Measurements from ENCODE around the gene FAM228B. TPM values are rescaled to one million over a fixed set of nuclear protein-coding genes. Genes with fewer than 3 reads are reported as not detected.

FAM228B gene
- total and polyA plus RNA-seq, 9 of the 15 experiments (the other 6 are each of a cell fraction or from before 2014, with no cell fraction given): 1.1 to 3.7 (median 2.6) TPM

DNA sequence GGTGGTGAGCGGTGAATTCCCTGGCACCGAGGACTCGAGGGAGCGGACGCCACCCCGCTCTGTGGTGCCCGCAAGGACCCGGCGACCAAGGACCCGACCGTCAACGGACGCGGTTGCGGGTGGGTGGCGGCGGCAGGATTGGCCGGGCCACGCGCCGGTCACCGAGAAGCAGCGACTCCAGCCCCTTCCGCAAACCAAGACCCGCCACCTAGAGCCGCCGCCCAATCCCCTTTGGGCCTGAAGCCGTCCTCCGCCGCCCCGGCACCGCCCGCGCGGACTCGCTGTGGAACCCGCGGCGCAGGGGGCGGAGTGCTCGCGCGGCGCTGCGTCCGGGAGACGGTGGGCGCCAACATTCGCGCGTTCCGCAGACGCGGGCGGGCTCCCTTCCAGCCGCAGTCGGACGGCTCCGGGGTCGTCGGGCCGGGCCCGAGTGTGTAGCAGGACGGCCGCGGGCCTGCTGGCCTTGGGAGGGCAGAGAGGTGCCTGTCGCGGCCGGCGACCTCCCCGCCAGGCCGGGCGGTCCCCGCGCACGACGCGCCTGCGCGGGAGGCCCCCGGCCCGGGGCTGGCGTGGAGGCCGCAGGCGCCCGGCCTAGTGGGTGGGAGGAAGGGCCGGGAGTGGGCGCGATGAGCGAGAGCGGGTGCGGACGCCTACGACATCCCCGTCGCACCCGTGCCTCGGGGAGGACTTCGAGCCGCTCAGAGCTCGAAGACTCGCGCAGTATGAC lies at the start of gene FAM228B, which contains the start of gene PFN4 (continued):
- TF ChIP-seq NR2C2 (CRISPR knock-in tag; IDR thresholded peaks at IDR 0.05) (no peak; the same call in 1 of the 2 replicates), NR2C2 (tag; IDR thresholded peaks at IDR 0.05) (peak; percentile 33; the same call in 1 of the 2 replicates), DACH1 (IDR thresholded peaks at IDR 0.05; ENCODE audit: partially characterized antibody) (no peak), RAD21 (CRISPR knock-in tag; conservative IDR thresholded peaks at IDR 0.05 in 1 of 2, IDR thresholded peaks at IDR 0.05 in 1 of 2) (no peak; a peak in 1 of 4 replicates), SREBF1 (IDR thresholded peaks at IDR 0.05; ENCODE audit: borderline replicate concordance, low read depth, low read length) (no peak), PHB2 (IDR thresholded peaks at IDR 0.05; ENCODE audit: low read depth) (no peak), BCL6 (CRISPR knock-in tag; IDR thresholded peaks at IDR 0.05) (no peak), MAFG (tag; conservative IDR thresholded peaks at IDR 0.05) (no peak), GABPB1 (CRISPR knock-in tag; IDR thresholded peaks at IDR 0.05) (peak; percentile 82), BDP1 (IDR thresholded peaks at IDR 0.05; ENCODE audit: insufficient read depth, insufficient read length) (no peak), NR1H2 (CRISPR knock-in tag; IDR thresholded peaks at IDR 0.05) (peak; percentile 30; the same call in 1 of the 2 replicates), NR3C1 (CRISPR knock-in tag; IDR thresholded peaks at IDR 0.05) (no peak), EHMT2 (IDR thresholded peaks at IDR 0.05) (no peak), HEY1 (CRISPR knock-in tag; IDR thresholded peaks at IDR 0.05; ENCODE audit: borderline replicate concordance) (no peak), SIRT6 (IDR thresholded peaks at IDR 0.05; ENCODE audit: low read depth, low read length) (no peak), ZZZ3 (IDR thresholded peaks at IDR 0.05) (no peak), ZNF436 (CRISPR knock-in tag; IDR thresholded peaks at IDR 0.05) (no peak), BACH1 (tag; IDR thresholded peaks at IDR 0.05) (no peak), SMARCE1 (IDR thresholded peaks at IDR 0.05) (no peak), GTF2A2 (tag; IDR thresholded peaks at IDR 0.05) (no peak), SIN3A (IDR thresholded peaks at IDR 0.05; ENCODE audit: borderline replicate concordance in 2 of 2, control insufficient read depth in 1 of 2, low read depth in 2 of 2, low read length in 2 of 2) (0 out of 4 replicates have a peak, but pooled peaks of 1 of the 2 experiments have one; percentile 37)
- TF ChIP-seq, protein P1, sequence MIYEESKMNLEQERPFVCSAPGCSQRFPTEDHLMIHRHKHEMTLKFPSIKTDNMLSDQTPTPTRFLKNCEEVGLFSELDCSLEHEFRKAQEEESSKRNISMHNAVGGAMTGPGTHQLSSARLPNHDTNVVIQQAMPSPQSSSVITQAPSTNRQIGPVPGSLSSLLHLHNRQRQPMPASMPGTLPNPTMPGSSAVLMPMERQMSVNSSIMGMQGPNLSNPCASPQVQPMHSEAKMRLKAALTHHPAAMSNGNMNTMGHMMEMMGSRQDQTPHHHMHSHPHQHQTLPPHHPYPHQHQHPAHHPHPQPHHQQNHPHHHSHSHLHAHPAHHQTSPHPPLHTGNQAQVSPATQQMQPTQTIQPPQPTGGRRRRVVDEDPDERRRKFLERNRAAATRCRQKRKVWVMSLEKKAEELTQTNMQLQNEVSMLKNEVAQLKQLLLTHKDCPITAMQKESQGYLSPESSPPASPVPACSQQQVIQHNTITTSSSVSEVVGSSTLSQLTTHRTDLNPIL (CRISPR knock-in tag; IDR thresholded peaks at IDR 0.05): no peak
- TF ChIP-seq, protein P2, sequence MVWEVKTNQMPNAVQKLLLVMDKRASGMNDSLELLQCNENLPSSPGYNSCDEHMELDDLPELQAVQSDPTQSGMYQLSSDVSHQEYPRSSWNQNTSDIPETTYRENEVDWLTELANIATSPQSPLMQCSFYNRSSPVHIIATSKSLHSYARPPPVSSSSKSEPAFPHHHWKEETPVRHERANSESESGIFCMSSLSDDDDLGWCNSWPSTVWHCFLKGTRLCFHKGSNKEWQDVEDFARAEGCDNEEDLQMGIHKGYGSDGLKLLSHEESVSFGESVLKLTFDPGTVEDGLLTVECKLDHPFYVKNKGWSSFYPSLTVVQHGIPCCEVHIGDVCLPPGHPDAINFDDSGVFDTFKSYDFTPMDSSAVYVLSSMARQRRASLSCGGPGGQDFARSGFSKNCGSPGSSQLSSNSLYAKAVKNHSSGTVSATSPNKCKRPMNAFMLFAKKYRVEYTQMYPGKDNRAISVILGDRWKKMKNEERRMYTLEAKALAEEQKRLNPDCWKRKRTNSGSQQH (CRISPR knock-in tag; IDR thresholded peaks at IDR 0.05): no peak
- TF ChIP-seq, protein P3, sequence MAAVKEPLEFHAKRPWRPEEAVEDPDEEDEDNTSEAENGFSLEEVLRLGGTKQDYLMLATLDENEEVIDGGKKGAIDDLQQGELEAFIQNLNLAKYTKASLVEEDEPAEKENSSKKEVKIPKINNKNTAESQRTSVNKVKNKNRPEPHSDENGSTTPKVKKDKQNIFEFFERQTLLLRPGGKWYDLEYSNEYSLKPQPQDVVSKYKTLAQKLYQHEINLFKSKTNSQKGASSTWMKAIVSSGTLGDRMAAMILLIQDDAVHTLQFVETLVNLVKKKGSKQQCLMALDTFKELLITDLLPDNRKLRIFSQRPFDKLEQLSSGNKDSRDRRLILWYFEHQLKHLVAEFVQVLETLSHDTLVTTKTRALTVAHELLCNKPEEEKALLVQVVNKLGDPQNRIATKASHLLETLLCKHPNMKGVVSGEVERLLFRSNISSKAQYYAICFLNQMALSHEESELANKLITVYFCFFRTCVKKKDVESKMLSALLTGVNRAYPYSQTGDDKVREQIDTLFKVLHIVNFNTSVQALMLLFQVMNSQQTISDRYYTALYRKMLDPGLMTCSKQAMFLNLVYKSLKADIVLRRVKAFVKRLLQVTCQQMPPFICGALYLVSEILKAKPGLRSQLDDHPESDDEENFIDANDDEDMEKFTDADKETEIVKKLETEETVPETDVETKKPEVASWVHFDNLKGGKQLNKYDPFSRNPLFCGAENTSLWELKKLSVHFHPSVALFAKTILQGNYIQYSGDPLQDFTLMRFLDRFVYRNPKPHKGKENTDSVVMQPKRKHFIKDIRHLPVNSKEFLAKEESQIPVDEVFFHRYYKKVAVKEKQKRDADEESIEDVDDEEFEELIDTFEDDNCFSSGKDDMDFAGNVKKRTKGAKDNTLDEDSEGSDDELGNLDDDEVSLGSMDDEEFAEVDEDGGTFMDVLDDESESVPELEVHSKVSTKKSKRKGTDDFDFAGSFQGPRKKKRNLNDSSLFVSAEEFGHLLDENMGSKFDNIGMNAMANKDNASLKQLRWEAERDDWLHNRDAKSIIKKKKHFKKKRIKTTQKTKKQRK (IDR thresholded peaks at IDR 0.05; ENCODE audit: borderline replicate concordance, low read depth, low read length): no peak
